ENCODE data around the gene CCDC78.

Gene CCDC78

GRCh38 chr16:677316-678190 lies 48.7 kb downstream of the CCDC78 start:
- no peak for DNase-seq (ENCODE audit: low spot score)

- DNase-seq (ENCODE audit: low spot score): no peak
Measured at GRCh38 chr16:676913-677312, 49.3 kb downstream of the CCDC78 start.

- no peak for DNase-seq (ENCODE audit: low spot score)
Measured at GRCh38 chr16:676565-676902, 49.7 kb downstream of the CCDC78 start.

GRCh38 chr16:675884-676564 lies 50.2 kb downstream of the CCDC78 start:
- DNase-seq (ENCODE audit: low spot score): peak; percentile 18

- DNase-seq (ENCODE audit: low spot score): peak; percentile 68
Measured at GRCh38 chr16:674968-675883, 51.0 kb downstream of the CCDC78 start, which contains the start of gene RHBDL1. Gene RHBDL1, plus strand, starts transcription at chr16:675671. Its CDS starts 120 bp downstream, at chr16:675791.

GRCh38 chr16:674214-674881 lies 51.9 kb downstream of the CCDC78 start:
- DNase-seq (ENCODE audit: low spot score): no peak

GRCh38 chr16:673399-673991 lies 52.7 kb downstream of the CCDC78 start:
- DNase-seq (ENCODE audit: low spot score): no peak

- DNase-seq (ENCODE audit: low spot score): no peak
Measured at GRCh38 chr16:672851-673250, 53.4 kb downstream of the CCDC78 start.
